Measurements from ENCODE around the gene TCAF2.
"Not testable (repeated sequence)": the region's sequence is repeated elsewhere in the genome, so short reads cannot be mapped to it uniquely, and the experiment has no call there.

TCAF2 gene

GRCh38 chr7:143620646-143621045, at the start of gene TCAF2:
TCAF2 (plus strand) TSS chr7:143620974.
- not testable (repeated sequence) for DNase-seq (ENCODE audit: low read depth)

- DNase-seq (ENCODE audit: low read depth) = not testable (repeated sequence)
These were observed 49.3 kb upstream of the TCAF2 start, which contains the start of gene CTAGE15 for GRCh38 chr7:143571501-143571900. CTAGE15 (plus strand) TSS chr7:143571801; CDS start chr7:143571818, 17 bp downstream.

- DNase-seq (ENCODE audit: low read depth) = not testable (repeated sequence)
These were observed 32.6 kb upstream of the TCAF2 start for GRCh38 chr7:143588183-143588582.

- DNase-seq (ENCODE audit: low read depth) = not testable (repeated sequence)
These were observed 30.9 kb upstream of the TCAF2 start for GRCh38 chr7:143589897-143590296.

- DNase-seq (ENCODE audit: low read depth) = not testable (repeated sequence)
These were observed 22.7 kb upstream of the TCAF2 start for GRCh38 chr7:143598086-143598485.

GRCh38 chr7:143603549-143603948, 17.2 kb upstream of the TCAF2 start:
- DNase-seq (ENCODE audit: low read depth) = not testable (repeated sequence)

- DNase-seq (ENCODE audit: low read depth) = not testable (repeated sequence)
These were observed 14.7 kb upstream of the TCAF2 start for GRCh38 chr7:143606088-143606487.

- not testable (repeated sequence) for DNase-seq (ENCODE audit: low read depth)
These were observed 5.2 kb upstream of the TCAF2 start for GRCh38 chr7:143615545-143615944.

GRCh38 chr7:143617204-143617603, 3.6 kb upstream of the TCAF2 start:
- not testable (repeated sequence) for DNase-seq (ENCODE audit: low read depth)

- not testable (repeated sequence) for DNase-seq (ENCODE audit: low read depth)
These were observed 716 bp upstream of the TCAF2 start for GRCh38 chr7:143620058-143620457.

GRCh38 chr7:143621175-143621574, 401 bp downstream of the TCAF2 start:
- DNase-seq (ENCODE audit: low read depth) = not testable (repeated sequence)

GRCh38 chr7:143622130-143622529, 1.4 kb downstream of the TCAF2 start:
- not testable (repeated sequence) for DNase-seq (ENCODE audit: low read depth)

GRCh38 chr7:143630653-143631052, 9.9 kb downstream of the TCAF2 start:
- DNase-seq (ENCODE audit: low read depth) = not testable (repeated sequence)

- not testable (repeated sequence) for DNase-seq (ENCODE audit: low read depth)
These were observed 11.7 kb downstream of the TCAF2 start for GRCh38 chr7:143632506-143632905.

- not testable (repeated sequence) for DNase-seq (ENCODE audit: low read depth)
These were observed 12.3 kb downstream of the TCAF2 start for GRCh38 chr7:143633013-143633618.

- not testable (repeated sequence) for DNase-seq (ENCODE audit: low read depth)
These were observed 14.8 kb downstream of the TCAF2 start for GRCh38 chr7:143635364-143636240.

- DNase-seq (ENCODE audit: low read depth) = not testable (repeated sequence)
These were observed 18.6 kb downstream of the TCAF2 start for GRCh38 chr7:143639372-143639771.

GRCh38 chr7:143640528-143641189, 19.9 kb downstream of the TCAF2 start:
- DNase-seq (ENCODE audit: low read depth) = not testable (repeated sequence)

- DNase-seq (ENCODE audit: low read depth) = not testable (repeated sequence)
These were observed 25.8 kb downstream of the TCAF2 start for GRCh38 chr7:143646598-143646997.

GRCh38 chr7:143649902-143650301, 29.1 kb downstream of the TCAF2 start:
- DNase-seq (ENCODE audit: low read depth) = not testable (repeated sequence)

GRCh38 chr7:143650447-143650846, 29.7 kb downstream of the TCAF2 start:
- DNase-seq (ENCODE audit: low read depth) = not testable (repeated sequence)
